GM21529 (cell line): ENCODE results near the gene TOR1AIP2.
"Not testable (repeated sequence)": the region's sequence is repeated elsewhere in the genome, so short reads cannot be mapped to it uniquely, and the experiment has no call there.

Experiments used
- ATAC-seq: cut with Tn5 transposase; IDR thresholded peaks from one replicate; pipeline ENCODE4 v1.9.1; 2021; ENCODE audit not compliant: unreplicated experiment

TOR1AIP2 gene

DNA sequence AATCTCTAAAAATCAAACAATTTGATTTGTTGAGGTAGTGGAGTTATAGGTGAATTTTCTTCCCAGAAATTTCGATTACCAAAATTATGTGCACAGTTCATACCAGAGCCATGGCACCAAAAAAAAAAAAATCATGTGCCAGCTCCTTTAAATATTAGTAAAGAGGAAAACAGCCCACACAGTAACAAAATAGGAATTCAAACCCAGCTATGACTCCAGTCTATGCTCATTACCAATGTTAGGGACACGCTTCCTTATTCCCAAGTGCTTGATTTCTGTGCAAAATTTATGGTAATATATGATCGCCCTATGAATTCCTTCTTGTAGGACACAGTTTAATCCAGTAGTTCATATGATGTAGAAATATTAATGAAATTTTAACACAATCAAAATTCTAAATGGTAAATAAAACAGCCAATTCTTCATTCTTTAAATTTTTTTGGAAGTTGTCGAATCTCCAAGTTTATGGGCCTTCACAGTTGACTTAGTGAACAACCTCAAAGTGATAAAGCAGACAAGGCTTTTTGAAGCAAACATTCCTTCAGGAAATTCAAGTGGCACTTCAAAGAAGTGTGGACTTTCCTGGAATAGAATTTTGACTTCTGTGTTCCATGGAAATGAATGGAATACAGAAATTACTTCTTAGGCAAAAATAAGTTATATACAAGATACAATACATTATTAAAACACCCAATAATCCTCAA, 1.9 kb downstream of the TOR1AIP2 start:
- no peak for ATAC-seq

DNA sequence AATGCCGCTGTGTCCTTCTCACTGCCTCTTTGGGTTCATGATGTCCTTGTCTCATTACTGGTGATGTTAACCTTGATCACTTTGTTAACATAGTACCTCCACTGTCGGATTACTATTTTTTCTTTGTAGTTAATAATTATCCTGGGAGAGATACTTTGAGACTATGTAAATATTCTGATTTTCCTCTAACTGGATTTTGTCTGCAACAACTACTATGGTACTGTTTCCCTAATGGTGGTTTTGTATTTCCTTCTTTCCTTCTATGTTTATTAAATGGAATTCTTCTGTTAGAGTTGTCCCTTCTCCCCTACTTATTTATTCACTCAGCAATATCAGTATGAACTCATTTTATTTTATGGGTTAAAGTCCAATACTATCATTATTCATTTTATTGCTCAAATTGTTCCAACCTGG, 4.2 kb downstream of the TOR1AIP2 start:
- ATAC-seq, result no peak

DNA sequence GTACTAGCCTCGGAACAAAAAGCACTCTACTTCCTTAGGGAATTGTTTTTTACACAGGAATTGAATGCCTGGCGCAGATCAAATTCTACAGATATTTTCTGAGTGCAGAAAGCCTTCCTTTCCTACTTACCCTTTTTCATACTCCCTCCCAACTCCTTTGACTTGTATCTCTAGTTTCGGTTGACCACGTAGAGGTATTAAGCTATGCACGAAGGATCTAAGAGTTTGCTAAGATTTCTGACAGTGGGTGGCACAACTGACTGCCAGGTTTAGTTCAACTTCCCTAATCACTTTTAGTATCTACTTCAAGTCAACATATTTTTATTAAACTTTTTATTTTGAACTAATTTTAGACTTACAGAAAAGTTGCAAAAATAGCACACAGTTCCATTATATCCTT, 5.0 kb downstream of the TOR1AIP2 start:
- no peak for ATAC-seq

DNA sequence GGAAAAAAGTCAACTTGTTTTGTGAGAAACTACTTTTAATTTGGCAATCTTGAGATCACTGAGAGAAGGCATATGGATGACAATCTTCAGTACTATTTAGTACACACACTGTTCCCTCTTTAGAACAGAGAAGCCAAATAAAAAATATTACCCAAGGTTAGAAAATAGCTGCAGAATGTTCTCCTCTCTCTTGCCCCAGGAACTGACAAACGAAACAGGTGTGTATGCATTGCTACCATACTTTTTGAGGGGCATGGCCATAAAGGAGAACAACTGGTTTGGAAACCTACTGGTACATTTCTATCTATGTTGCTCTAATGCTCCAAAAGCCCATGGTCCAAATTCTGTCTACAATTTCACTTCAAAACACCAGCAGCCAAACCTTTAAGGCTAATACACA, 5.7 kb downstream of the TOR1AIP2 start:
- no peak for ATAC-seq

DNA sequence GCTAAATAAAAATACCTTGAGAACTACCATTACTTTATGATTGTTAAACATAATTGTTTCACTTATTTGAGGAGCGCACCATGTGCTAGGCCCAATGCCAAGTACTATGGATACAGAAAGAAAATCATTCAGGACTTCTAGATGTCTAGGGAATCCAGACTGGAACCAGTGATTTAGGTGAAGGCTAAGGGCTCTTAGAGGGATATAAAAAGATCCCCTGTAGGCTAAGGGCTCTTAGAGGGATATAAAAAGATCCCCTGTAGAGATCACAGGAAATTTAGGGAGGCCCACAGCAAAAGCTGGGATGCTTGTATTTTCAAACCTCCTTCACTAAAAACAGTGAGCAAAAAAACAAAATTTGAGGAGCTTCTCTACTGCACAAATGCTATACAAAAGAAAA, 6.7 kb downstream of the TOR1AIP2 start:
- ATAC-seq, result no peak

- peak; percentile 81 for ATAC-seq
Measured at GRCh38 chr1:179867493-179868330, 9.9 kb downstream of the TOR1AIP2 start.

DNA sequence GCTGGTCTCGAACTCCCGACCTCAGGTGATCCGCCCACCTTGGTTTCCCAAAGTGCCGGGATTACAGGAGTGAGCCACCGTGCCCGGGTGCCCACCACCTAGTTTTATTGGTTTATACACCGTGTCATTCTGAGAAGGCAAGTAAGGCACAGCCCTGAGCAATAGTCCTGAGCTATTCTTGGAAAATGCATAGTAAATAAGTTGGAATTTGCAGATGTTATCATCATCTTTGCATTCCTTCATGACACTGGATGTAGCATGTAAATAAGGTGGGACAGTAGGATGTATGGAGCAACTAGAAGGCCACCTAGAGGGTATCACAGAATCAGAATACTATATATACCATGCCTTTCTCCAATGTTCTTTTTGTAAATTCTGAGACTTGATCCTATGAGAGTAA, 11.0 kb downstream of the TOR1AIP2 start:
- ATAC-seq, result no peak

- no peak for ATAC-seq
Measured at GRCh38 chr1:179865377-179865776, 12.2 kb downstream of the TOR1AIP2 start.

- ATAC-seq, result no peak
Measured at GRCh38 chr1:179860652-179861051, 17.0 kb downstream of the TOR1AIP2 start.

GRCh38 chr1:179857009-179857408, 20.6 kb downstream of the TOR1AIP2 start:
- ATAC-seq, result no peak

DNA sequence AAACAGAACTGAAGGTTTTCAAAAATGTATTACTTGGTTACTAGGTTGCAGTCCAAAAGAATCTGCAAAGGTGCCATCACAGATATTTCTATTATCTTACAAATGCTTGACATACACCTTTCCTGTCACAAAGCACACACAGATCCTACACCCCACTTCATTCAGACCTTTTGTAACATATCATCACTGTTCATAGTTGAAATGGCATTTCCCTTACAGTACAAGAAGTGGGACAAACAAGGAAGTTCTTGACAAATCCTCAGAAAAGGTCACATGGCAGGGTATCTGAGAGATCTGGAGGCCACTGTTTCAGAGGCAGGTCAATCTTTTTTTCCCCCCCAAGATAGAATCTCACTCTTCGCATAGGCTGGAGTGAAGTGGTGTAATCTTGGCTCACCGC, 21.3 kb downstream of the TOR1AIP2 start:
- no peak for ATAC-seq

GRCh38 chr1:179855831-179856230, 21.8 kb downstream of the TOR1AIP2 start:
- ATAC-seq, result not testable (repeated sequence)

GRCh38 chr1:179853102-179853501, 24.5 kb downstream of the TOR1AIP2 start:
- no peak for ATAC-seq

GRCh38 chr1:179848233-179848632, 29.4 kb downstream of the TOR1AIP2 start:
- ATAC-seq, result no peak

- ATAC-seq, result no peak
Measured at GRCh38 chr1:179840107-179840506, 37.5 kb downstream of the TOR1AIP2 start.

GRCh38 chr1:179836686-179837445, 40.7 kb downstream of the TOR1AIP2 start:
- ATAC-seq, result not testable (repeated sequence)

- ATAC-seq, result no peak
Measured at GRCh38 chr1:179831852-179832699, 45.5 kb downstream of the TOR1AIP2 start.

DNA sequence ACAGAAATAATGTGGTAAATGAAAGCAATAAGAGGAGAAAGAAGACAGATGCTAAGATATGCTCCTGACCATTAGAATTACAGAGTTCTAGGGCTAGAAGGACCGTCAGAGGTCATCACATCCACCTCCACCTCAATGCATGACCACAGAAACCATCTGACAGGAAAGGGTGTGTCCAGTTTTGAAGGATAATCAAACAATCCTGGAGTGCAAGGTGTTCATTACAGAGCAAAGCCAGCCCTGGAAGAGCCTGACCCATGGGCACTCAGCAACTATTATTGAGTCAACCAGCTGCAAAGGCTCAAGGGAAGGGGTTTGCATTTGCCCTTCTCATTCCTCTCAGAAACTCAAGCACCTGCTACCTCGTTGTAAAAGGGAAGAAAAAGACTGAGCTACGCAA, 46.4 kb downstream of the TOR1AIP2 start:
- ATAC-seq, result no peak

DNA sequence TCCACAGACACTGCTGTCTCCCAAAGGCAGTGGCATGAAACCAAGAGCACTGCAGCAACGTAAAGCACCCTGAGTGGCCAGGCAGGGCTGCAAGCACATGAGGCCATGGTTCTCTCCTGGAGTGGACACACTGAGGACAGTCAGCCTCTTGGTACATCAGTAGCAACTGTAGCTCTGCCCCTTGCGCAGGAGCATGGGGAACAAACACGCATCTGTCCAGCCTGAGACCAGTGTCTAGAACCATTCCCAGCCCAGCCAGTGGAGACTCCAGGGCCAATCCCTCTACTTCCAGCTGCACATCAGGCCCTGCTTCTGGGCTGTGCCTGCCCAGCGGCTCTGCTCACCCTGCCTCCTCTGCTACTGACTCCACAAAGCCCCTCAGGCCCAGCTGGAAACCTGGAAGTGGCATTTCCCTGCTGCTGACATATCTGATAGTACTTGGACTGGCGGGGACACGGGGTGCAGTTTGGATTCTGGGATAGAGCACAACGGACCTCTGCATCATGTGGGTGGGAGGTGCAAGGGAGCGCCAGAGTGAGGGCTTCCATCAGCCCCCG, 49.0 kb downstream of the TOR1AIP2 start:
- ATAC-seq, result no peak

- no peak for ATAC-seq
Measured at GRCh38 chr1:179826626-179827280, 50.9 kb downstream of the TOR1AIP2 start.
